ENCODE results near the gene PTRH1.

The PTRH1 gene

DNA sequence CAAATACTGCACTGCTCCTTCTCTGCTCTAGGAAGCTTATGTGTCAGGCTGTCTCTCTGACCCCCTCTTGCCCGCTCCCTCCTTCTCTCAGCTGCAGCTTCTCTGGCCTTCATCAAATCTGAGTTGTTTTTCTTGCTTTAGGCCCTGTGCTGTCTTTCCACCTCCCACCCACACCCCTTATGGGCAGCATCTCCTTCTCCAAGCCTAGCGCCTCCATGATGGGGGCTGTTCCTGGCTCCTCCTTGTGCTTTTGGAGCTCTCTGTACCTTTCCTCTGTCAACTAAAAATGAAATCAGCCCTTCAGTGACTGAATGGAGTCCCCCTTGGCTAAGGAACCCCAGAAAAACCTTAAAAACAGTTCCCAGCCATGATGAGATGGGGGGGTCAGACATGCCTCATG, 15.3 kb downstream of the PTRH1 start:
- H3K9me3 Mint-ChIP-seq (ENCODE audit: low read depth) = no peaks in the 10 kb centered on the region
- H3K4me3 Mint-ChIP-seq = peak overlapping the region; percentile 43
- H3K4me1 Mint-ChIP-seq (ENCODE audit: low read depth) = peaks cover 11% of the 10 kb centered on the region
- no peaks in the 10 kb centered on the region for H3K36me3 Mint-ChIP-seq
- no peaks in the 10 kb centered on the region for H3K27me3 Mint-ChIP-seq
- H3K27ac Mint-ChIP-seq = peak overlapping the region; percentile 16

DNA sequence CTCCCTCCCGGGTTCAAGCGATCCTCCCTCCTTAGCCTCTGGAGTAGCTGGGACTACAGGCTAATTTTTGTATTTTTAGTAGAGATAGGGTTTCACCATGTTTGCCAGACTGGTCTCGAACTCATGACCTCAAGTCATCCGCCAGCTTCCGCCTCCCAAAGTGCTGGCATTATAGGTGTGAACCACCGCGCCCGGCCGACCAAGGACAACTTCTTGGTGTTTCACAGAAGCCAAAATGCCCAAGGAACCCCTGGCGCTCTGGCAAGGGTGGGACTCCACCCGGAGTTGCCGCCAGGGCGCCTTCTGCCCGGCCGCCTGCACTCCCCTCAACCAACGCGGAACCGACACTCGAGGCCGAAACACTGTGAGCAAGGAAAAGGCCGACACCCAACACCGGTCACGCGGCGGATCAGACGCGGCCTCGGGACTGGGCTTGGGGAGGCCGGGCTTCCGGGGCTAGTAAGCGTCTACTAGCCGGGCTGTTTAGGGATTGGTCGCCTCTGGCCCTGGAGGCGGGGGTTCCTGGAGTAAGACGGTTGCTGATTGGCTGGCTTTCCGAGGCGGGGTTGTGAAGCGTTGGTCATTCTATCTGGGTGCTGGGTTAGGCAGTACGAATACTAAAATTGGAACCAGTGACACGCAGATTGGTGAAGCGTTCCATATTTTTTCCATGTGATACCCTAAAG, 16.3 kb downstream of the PTRH1 start:
- no peaks in the 10 kb centered on the region for H3K36me3 Mint-ChIP-seq
- H3K27me3 Mint-ChIP-seq = no peaks in the 10 kb centered on the region
- H3K9me3 Mint-ChIP-seq (ENCODE audit: low read depth) = no peaks in the 10 kb centered on the region
- peaks cover 11% of the 10 kb centered on the region for H3K4me1 Mint-ChIP-seq (ENCODE audit: low read depth)
- peak overlapping the region; percentile 72 for H3K27ac Mint-ChIP-seq
- peak overlapping the region; percentile 87 for H3K4me3 Mint-ChIP-seq

DNA sequence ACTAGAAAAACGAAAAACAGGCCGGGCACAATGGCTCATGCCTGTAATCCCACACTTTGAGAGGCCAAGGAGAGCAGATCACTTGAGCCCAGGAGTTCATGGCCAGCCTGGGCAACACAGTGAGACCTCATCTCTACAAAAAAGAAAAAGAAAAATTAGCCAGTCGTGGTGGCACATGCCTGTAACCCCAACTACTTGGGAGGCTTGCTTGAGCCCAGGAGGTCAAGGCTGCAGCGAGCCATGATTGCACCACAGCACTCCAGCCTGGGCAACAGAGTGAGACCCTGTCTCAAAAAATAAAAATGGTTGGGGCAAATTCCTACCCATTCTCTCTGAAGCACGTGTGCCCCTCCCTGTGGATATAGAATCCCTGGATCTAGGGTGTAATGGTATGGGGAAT, 17.1 kb downstream of the PTRH1 start:
- Mint-ChIP-seq H3K27me3 (no peaks in the 10 kb centered on the region), H3K4me1 (ENCODE audit: low read depth) (peaks cover 11% of the 10 kb centered on the region), H3K36me3 (no peaks in the 10 kb centered on the region), H3K4me3 (peak overlapping the region; percentile 87), H3K27ac (no peak overlapping the region), H3K9me3 (ENCODE audit: low read depth) (no peaks in the 10 kb centered on the region)

DNA sequence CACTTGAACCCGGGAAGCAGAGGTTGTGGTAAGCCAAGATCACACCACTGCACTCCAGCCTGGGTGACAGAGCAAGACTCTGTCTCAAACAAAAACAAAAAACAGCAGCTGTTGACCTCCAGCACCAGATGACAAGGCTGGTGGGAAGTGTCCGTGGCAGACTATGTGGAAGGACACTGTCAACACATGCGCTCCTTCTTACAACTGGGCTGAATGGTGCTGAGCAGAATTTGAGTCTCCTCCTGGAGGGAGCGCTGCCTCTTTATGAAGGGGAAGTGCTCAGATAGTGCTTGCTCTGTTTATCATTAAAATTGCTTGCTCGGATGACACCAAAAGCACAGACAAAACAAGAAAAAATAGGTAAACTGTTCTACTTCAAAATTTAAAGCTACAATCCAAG, 17.9 kb downstream of the PTRH1 start:
- Mint-ChIP-seq H3K4me3 (no peak overlapping the region), H3K27ac (peak overlapping the region; percentile 34)

DNA sequence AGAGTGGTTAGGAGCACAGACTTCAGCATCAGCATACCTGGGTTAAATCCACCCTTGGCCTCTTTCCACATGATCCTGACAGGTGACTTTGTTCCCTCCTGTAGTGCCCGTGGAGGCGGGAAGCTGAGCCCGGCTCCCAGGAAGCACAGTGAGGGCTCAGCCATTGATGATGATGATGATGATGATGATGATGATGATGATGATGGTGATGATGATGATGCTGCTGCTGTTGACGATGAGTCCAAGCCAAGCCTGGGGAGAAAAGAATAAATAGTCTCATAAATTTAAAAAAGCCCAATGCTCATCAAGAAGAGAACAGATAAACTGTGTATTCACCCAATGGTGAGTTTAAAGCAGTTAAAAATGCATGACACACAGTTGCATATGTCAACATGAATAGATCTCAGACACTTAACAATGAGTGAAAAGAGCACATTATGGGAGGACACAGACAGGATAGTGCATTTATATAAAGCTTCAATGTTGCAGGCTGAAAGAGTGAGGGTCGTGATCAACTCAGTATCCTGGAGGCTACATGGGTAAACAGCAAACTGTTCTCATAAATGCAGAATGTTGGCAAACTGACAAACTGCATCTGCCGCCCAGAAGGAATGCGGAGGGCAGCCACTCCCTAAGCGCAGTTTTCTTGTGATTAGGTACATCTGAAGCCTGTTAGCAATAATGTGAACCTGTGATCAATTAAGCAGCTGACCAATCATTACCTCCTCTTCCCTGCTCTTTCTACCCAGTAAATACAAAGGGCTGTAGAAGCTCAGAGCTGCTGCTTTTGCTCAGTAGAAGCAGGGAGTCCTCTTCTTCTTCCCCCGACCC, 20.4 kb downstream of the PTRH1 start:
- no peak overlapping the region for H3K27ac Mint-ChIP-seq
- peaks cover 6% of the 10 kb centered on the region for H3K4me1 Mint-ChIP-seq (ENCODE audit: low read depth)
- H3K27me3 Mint-ChIP-seq = no peaks in the 10 kb centered on the region
- H3K4me3 Mint-ChIP-seq = no peak overlapping the region
- H3K9me3 Mint-ChIP-seq (ENCODE audit: low read depth) = no peaks in the 10 kb centered on the region
- H3K36me3 Mint-ChIP-seq = peaks cover 6% of the 10 kb centered on the region

More for the DNA sequence above, 17.9 kb downstream of the PTRH1 start:
- H3K4me1 Mint-ChIP-seq (ENCODE audit: low read depth) = peaks cover 11% of the 10 kb centered on the region
- no peaks in the 10 kb centered on the region for H3K27me3 Mint-ChIP-seq
- no peaks in the 10 kb centered on the region for H3K9me3 Mint-ChIP-seq (ENCODE audit: low read depth)
- no peaks in the 10 kb centered on the region for H3K36me3 Mint-ChIP-seq

DNA sequence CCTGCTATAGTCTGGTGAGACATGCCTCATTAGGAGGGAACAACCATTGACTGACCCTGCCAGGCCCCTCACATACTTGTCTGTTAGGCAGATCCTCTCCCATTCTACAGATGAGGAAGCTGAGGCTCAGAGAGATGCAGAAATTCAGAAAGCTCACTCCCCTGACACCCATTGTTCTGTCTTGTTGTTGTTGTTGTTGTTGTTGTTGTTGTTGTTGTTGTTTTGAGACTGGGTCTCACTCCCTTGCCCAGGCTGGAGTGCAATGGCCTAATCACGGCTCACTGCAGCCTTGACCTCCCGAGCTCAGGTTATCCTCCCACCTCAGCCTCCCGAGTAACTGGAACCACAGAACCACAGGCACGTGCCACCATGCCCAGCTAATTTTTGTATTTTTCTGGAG, 21.8 kb downstream of the PTRH1 start:
- Mint-ChIP-seq H3K9me3 (ENCODE audit: low read depth) (no peaks in the 10 kb centered on the region), H3K27me3 (no peaks in the 10 kb centered on the region), H3K4me3 (no peak overlapping the region), H3K36me3 (peaks cover 6% of the 10 kb centered on the region), H3K4me1 (ENCODE audit: low read depth) (no peaks in the 10 kb centered on the region), H3K27ac (no peak overlapping the region)

DNA sequence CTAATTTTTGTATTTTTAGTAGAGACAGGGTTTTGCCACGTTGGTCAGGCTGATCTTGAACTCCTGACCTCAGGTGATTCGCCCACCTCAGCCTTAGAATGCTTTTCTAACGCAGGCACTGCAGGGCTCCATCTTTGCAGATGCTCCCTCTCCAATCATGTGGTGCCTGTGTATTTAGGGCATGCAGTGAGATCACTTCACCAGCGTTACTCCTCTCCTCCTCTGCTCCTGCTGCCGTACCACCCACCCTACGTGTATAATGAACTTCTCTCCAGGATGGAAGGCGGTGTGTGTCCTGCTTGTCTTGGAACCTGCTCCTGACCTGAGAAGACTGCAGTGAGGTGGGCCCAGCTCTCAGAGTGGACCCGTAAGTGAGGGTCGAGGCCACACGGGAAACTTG, 22.3 kb downstream of the PTRH1 start:
- Mint-ChIP-seq H3K4me1 (ENCODE audit: low read depth) (no peaks in the 10 kb centered on the region), H3K4me3 (no peak overlapping the region), H3K9me3 (ENCODE audit: low read depth) (no peaks in the 10 kb centered on the region), H3K36me3 (peaks cover 6% of the 10 kb centered on the region), H3K27me3 (no peaks in the 10 kb centered on the region), H3K27ac (no peak overlapping the region)

DNA sequence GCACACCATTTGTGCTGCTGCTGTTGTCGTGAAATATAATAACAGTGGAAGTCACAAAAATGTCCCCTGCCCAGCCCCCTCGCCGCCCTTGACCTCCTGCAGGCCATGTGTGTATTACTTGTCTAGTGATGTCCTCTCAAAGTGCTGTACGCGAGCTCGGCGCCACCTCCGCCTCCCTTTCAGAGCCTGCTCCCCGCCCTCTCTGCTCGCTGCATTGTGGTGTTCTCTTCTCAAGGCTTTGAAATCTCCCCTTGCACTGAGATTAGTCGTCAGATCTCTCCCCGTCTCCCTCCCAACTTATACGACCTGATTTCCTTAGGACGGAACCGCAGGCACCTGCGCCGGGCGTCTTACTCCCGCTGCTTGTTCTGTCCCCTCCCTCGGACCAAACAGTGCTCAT, 23.4 kb downstream of the PTRH1 start:
- no peak overlapping the region for H3K4me3 Mint-ChIP-seq
- no peaks in the 10 kb centered on the region for H3K27me3 Mint-ChIP-seq
- H3K27ac Mint-ChIP-seq = no peak overlapping the region
- peaks cover 6% of the 10 kb centered on the region for H3K36me3 Mint-ChIP-seq
- H3K4me1 Mint-ChIP-seq (ENCODE audit: low read depth) = no peaks in the 10 kb centered on the region
- no peaks in the 10 kb centered on the region for H3K9me3 Mint-ChIP-seq (ENCODE audit: low read depth)

DNA sequence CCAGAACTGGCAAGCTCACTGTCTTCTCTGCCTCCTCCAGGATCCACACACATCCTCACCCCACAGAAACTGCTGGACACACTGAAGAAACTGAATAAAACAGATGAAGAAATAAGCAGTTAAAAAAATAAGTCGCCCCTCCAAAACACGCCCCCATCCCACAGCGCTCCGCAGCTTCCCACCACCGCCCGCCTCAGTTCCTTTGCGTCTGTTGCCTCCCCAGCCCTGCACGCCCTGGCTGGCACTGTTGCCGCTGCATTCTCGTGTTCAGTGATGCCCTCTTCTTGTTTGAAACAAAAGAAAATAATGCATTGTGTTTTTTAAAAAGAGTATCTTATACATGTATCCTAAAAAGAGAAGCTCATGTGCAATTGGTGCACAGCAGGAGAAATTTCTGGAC, 24.7 kb downstream of the PTRH1 start:
- no peaks in the 10 kb centered on the region for H3K9me3 Mint-ChIP-seq (ENCODE audit: low read depth)
- H3K36me3 Mint-ChIP-seq = peaks cover 6% of the 10 kb centered on the region
- no peaks in the 10 kb centered on the region for H3K27me3 Mint-ChIP-seq
- H3K27ac Mint-ChIP-seq = no peak overlapping the region
- H3K4me1 Mint-ChIP-seq (ENCODE audit: low read depth) = no peaks in the 10 kb centered on the region
- H3K4me3 Mint-ChIP-seq = no peak overlapping the region

DNA sequence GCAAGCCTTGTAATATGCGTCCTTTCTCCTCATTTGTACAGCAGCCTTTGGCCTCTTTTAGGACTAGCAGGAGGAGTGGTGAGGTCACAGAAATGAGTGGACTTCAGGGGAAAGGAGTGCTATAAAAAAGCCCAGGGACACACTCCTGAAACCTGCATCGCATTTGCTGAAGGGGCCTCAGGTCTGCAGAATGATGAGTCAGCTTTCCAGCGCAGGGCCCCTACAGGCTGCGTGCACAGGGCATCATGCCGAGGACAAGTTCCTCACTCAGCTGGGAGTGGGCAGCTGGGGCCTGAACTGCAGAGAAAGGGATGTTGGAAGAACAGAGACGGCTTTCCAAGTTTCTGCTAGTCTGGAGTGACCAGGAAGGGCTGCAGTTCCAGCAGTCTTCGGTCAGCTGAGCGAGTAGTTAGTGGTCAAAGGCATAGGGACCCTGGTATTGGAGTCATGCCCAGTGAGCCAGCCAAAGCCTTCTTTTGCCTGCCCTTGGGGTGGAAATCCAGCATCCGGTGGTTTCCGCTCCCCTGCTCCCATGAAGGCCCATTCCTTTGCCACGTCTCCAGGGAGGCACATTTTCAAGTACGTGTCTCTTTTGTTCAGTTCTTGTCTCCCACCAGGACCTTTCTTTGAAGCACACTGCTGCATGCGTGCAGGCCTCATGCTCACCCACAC, 26.0 kb downstream of the PTRH1 start:
- H3K36me3 Mint-ChIP-seq = peaks cover 6% of the 10 kb centered on the region
- H3K4me1 Mint-ChIP-seq (ENCODE audit: low read depth) = no peaks in the 10 kb centered on the region
- no peak overlapping the region for H3K27ac Mint-ChIP-seq

DNA sequence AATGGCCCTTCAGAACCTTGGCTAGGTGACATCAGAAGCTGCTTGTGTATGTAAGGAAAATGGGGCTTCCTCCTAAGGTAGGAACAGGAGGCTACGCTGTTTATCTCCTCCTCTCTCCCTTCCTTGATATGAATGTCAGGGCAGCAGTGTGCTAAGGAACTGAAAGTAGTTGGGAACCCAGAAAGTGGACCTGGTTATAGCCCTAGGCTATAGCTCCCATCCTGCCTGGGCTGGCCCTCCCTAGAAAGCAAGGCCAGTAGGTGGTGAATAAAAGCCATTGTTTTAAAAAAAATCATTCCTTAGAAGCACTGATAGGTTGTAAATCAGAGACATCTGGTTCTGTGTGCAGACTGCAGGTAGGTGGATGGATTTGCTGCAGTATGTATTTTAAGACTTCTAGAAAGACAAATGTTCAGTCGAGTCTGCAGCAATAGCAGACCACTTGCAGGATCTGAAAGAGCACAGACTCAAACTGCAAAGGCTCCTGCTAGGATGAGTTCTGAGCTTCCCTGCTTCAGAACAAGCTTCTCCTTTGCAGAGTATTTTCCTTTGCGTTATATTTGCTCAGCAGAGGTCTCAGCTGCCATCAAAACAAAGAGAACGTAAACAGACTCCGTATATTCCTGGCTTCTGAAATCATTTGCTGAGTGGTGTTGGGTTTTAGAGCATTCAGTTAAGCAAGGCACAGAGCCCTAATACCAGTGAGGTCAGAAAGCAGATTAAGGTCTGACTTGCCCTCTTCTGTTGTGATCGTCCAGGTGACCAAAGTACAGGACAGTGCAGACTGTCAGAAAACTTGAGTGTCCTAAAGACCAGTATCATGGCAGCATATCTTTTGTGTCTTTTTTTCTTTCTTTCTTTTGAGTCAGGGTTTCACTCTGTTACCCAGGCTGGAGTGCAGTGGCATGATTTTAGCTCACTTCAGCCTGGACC, 28.7 kb downstream of the PTRH1 start:
- Mint-ChIP-seq H3K27ac (no peak overlapping the region), H3K4me1 (ENCODE audit: low read depth) (no peaks in the 10 kb centered on the region), H3K4me3 (no peak overlapping the region), H3K9me3 (ENCODE audit: low read depth) (no peaks in the 10 kb centered on the region), H3K36me3 (peaks cover 7% of the 10 kb centered on the region), H3K27me3 (no peaks in the 10 kb centered on the region)

More for the DNA sequence above, 26.0 kb downstream of the PTRH1 start:
- Mint-ChIP-seq H3K9me3 (ENCODE audit: low read depth) (no peaks in the 10 kb centered on the region), H3K27me3 (no peaks in the 10 kb centered on the region), H3K4me3 (no peak overlapping the region)

DNA sequence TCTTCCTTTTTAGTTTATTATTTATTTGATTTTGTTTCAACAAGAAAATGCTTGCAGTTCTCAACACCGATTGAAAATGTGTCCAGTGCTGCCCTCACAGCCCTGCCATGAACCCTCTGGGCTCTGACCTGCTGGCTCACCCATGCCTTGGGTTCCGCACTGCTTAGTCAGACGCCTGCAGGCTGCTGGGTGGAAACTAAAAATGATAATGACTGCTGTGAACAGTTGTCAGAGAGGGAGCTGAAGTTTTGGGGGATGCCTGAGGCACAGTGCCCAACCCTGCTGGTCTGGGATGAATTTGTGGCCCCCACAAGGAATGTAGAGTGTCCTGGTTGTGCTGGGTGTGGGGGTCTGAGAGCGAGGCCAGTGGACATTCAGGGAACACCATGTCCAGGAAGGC, 30.9 kb downstream of the PTRH1 start:
- no peak overlapping the region for H3K27ac Mint-ChIP-seq
- no peaks in the 10 kb centered on the region for H3K9me3 Mint-ChIP-seq (ENCODE audit: low read depth)
- H3K4me1 Mint-ChIP-seq (ENCODE audit: low read depth) = no peaks in the 10 kb centered on the region
- H3K36me3 Mint-ChIP-seq = peaks cover 4% of the 10 kb centered on the region
- H3K4me3 Mint-ChIP-seq = no peak overlapping the region
- H3K27me3 Mint-ChIP-seq = no peaks in the 10 kb centered on the region

DNA sequence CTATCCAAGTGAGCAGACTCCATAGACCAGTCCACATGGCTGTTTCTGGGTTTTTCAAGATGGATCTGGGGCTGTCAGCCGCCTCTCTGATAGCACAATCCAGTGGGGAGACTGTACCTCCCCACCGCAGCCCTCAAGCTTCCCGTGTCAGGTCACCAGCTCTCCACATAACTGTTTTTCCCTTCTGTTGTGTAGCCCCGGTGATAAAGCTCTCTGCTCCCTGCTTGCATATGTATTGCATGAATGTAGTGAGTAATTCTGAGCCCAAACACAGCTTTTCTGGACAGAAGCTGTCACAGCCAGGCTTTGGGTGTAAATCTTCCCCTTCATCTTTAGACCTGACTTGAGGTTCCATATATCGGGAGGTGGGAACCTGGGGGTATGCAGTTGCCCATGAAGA, 31.7 kb downstream of the PTRH1 start:
- H3K4me3 Mint-ChIP-seq = no peak overlapping the region
- H3K9me3 Mint-ChIP-seq (ENCODE audit: low read depth) = no peaks in the 10 kb centered on the region
- peaks cover 4% of the 10 kb centered on the region for H3K36me3 Mint-ChIP-seq
- no peaks in the 10 kb centered on the region for H3K27me3 Mint-ChIP-seq
- H3K27ac Mint-ChIP-seq = no peak overlapping the region
- no peaks in the 10 kb centered on the region for H3K4me1 Mint-ChIP-seq (ENCODE audit: low read depth)

DNA sequence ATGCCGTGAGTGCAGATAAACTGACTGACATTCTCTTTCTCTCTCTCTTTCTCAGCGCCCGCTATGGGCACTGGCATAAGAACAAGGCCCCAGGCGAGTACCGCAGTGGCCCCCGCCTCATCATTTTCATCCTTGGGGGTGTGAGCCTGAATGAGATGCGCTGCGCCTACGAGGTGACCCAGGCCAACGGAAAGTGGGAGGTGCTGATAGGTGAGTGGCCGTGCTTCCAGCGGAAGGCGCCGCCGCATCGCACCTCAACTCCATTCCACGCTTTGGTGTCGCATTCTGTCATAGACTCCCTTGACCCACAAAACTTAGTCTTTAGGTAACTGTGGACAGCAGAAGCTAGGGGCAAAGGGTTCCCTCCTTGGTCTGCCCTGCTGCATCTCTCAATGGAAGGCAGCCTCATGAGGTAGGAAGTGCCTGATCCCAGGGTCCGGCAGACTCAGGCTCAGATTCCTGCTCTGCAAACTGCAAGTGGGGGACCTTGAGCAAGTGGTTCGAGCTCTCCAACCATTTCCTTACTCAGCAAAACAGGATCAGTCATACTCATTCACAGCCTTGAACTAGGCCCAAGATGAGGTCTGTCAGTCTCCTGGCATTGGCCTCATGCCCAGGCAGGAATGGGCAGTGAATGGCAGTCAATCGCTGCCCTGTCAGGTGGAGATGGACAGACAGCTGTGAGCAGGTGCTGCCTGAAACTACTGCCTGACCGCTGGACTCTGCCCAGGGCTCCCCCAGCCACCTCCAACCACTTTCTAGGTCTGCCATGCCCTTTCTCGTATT, 32.9 kb downstream of the PTRH1 start:
- Mint-ChIP-seq H3K27me3 (no peaks in the 10 kb centered on the region), H3K4me3 (no peak overlapping the region), H3K4me1 (ENCODE audit: low read depth) (no peaks in the 10 kb centered on the region), H3K36me3 (peaks cover 4% of the 10 kb centered on the region), H3K9me3 (ENCODE audit: low read depth) (no peaks in the 10 kb centered on the region), H3K27ac (no peak overlapping the region)
